ENCODE data around the gene TMIGD2.

The TMIGD2 gene

GRCh38 chr19:4301590-4302242 lies 473 bp downstream of the TMIGD2 start:
- no peak for TF ChIP-seq CTCF (conservative IDR thresholded peaks at IDR 0.05; ENCODE audit: low read depth, low read length)
- H3K4me3 ChIP-seq (ENCODE audit: low read length), result no peak overlapping the region
- no peak for DNase-seq (ENCODE audit: low read depth)

DNA sequence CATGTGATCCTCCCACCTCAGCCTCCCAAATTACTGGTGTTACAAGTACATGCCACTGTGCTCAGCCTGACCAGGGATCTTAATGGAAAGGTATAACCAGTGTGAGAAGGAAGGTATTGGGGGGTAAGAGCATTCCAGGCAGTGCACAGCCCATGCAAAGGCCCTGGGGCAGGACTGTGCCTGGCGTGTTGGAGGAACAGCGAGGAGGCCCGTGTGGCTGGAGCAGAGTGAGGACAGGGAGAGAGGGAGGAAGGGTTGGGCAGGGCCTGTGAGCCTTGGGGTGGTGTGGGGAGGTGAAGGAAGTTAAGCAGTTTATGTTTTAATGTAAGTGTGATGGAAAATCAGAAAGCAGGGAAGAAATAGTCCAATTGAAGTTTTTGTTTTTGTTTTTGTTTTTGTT lies 1.6 kb downstream of the TMIGD2 start:
- no peak for DNase-seq (ENCODE audit: low read depth)
- no peak for TF ChIP-seq CTCF (conservative IDR thresholded peaks at IDR 0.05; ENCODE audit: low read depth, low read length)
- H3K4me3 ChIP-seq (ENCODE audit: low read length), result no peak overlapping the region

GRCh38 chr19:4298810-4299550 lies 3.2 kb downstream of the TMIGD2 start:
- DNase-seq (ENCODE audit: low read depth), result no peak
- no peak overlapping the region for H3K4me3 ChIP-seq (ENCODE audit: low read length)
- TF ChIP-seq CTCF (conservative IDR thresholded peaks at IDR 0.05; ENCODE audit: low read depth, low read length), result no peak

- no peak overlapping the region for H3K4me3 ChIP-seq (ENCODE audit: low read length)
- no peak for DNase-seq (ENCODE audit: low read depth)
- TF ChIP-seq CTCF (conservative IDR thresholded peaks at IDR 0.05; ENCODE audit: low read depth, low read length), result no peak
These were observed 4.0 kb downstream of the TMIGD2 start for GRCh38 chr19:4297901-4298809.

GRCh38 chr19:4295972-4296771 lies 6.0 kb downstream of the TMIGD2 start:
- no peak for DNase-seq (ENCODE audit: low read depth)
- no peak overlapping the region for H3K4me3 ChIP-seq (ENCODE audit: low read length)
- TF ChIP-seq CTCF (conservative IDR thresholded peaks at IDR 0.05; ENCODE audit: low read depth, low read length), result no peak

- no peak overlapping the region for H3K4me3 ChIP-seq (ENCODE audit: low read length)
- TF ChIP-seq CTCF (conservative IDR thresholded peaks at IDR 0.05; ENCODE audit: low read depth, low read length), result no peak
- no peak for DNase-seq (ENCODE audit: low read depth)
These were observed 7.8 kb downstream of the TMIGD2 start for GRCh38 chr19:4294389-4294788.

Measured in retinal pigment epithelial cell (primary cell).